Thyroid gland (tissue), 4 donors: ENCODE measurements around the gene REXO1. TPM values are rescaled to one million over a fixed set of nuclear protein-coding genes. Genes with fewer than 3 reads are reported as not detected.

Experiments
- DNase-seq, 2 donors: peaks; one replicate each; pipeline ENCODE4 v3.0.0-alpha.2; 2019
- H3K27ac ChIP-seq, 3 donors: fragments of 200-600 bp; sonication (generic); 1 replicate in 2 of 3; 2 replicates in 1 of 3; pipeline ENCODE4 v1.5.1; 2016 to 2019; ENCODE audit warnings: mild to moderate bottlenecking in 1 of 3, moderate library complexity in 1 of 3
- H3K27me3 ChIP-seq: fragments of 200-600 bp; sonication (generic); one replicate; pipeline ENCODE4 v1.5.1; 2019
- H3K36me3 ChIP-seq, 2 donors: fragments of 200-600 bp; sonication (generic); one replicate each; pipeline ENCODE4 v1.5.1; 2016 to 2019
- H3K4me1 ChIP-seq, 2 donors: fragments of 200-600 bp; sonication (generic); one replicate each; pipeline ENCODE4 v1.5.1; 2017 to 2019
- H3K4me3 ChIP-seq, 3 donors: fragments of 200-600 bp; sonication (generic); replicated peaks in 1 of 3; 1 replicate in 2 of 3; 2 replicates in 1 of 3; pipeline ENCODE4 v1.5.1; 2016; ENCODE audit warnings: mild to moderate bottlenecking in 1 of 3
- H3K9me3 ChIP-seq: fragments of 200-600 bp; sonication (generic); one replicate; pipeline ENCODE4 v1.5.1; 2017
- POLR2A ChIP-seq, 2 donors: fragments of 450-650 bp; IDR thresholded peaks; one replicate each; pipeline ENCODE4 v1.6.1; 2017; ENCODE audit warnings: antibody characterized with exemption in 2 of 2, mild to moderate bottlenecking in 2 of 2, moderate library complexity in 1 of 2
- WGBS, 2 donors: methylation state at CpG; one replicate each; pipeline ENCODE4 v1.1.5; 2017; 5-methylcytosine and 5-hydroxymethylcytosine counted together
- intact Hi-C: fragments of 100-400 bp; cut with DNase I; formaldehyde crosslinking; loops from one replicate; pipeline ENCODE4 v1.15.1; 2023
- total RNA-seq, 4 donors: library from RNA; depleted of rRNA; stranded (reverse); fragments of >200 nt; gene quantifications; one replicate each; pipeline ENCODE4 v1.2.3, GENCODE V29; 2016
- TF ChIP-seq, protein P1 (sequence below), 6 experiments: fragments of 200-600 bp in 3 of 6; fragments of 450-650 bp in 3 of 6; sonication (generic) in 3 of 6; IDR thresholded peaks; one replicate each; pipeline ENCODE4 v1.5.1; 2016 to 2019; ENCODE audit warnings: antibody characterized with exemption in 6 of 6, mild to moderate bottlenecking in 2 of 6, inconsistent platforms in 1 of 6, moderate library complexity in 1 of 6

REXO1 gene
- total RNA-seq, 4 donors from 2014 or later: 14.0 to 21.8 (median 17.2) TPM

DNA sequence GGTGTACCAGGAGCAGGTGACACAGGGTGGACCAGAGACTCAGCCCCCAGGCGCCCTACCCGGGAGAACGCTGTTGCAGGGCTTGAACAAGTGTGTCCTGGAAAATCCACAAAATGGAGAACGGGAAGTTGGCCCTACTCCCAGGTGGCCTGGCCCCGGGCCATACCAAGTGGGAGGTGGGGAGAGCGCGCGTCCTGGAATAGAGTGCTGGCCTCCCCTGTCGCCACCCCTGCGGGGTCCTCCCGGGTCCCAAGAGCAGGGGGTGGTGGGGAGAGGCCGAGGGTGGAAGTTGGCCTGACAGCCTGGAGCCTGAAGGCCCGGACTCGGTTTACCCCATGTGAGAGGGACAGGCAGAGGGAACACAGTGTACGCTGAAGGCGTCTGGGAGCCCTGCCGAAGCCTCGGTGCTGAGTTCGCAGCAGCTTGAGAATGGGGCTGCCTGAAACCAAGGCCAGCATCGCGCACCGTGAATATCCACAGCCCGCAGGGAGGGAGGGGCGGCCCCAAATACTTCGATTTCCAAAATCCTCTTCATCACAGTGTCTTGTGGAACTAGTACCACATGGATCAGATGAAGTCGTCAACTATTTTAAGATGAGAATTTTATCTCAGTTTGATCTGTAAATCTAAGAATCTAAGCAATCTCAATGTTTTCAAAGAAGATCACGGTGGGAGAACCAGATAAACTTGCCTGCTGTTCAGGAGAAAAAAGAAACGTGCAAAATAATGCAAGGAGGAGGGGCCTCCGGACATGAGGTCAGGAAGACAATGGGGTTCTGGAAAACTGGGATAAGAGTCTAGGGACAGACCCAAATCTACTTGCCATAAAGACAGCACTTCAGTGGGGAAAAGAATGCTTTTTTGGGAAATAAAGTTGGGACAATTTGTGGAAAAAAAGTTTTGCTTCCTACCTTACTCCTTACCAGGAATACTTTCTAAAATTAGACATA is 25.5 kb upstream of the REXO1 start:
- peak overlapping the region in 2 of 3 donors; percentile 12 to 65 for H3K27ac ChIP-seq
- no peaks in the 10 kb centered on the region for H3K27me3 ChIP-seq
- H3K4me1 ChIP-seq: peaks cover 27 to 32% of the 10 kb centered on the region in 2 donors
- TF ChIP-seq, protein P1, sequence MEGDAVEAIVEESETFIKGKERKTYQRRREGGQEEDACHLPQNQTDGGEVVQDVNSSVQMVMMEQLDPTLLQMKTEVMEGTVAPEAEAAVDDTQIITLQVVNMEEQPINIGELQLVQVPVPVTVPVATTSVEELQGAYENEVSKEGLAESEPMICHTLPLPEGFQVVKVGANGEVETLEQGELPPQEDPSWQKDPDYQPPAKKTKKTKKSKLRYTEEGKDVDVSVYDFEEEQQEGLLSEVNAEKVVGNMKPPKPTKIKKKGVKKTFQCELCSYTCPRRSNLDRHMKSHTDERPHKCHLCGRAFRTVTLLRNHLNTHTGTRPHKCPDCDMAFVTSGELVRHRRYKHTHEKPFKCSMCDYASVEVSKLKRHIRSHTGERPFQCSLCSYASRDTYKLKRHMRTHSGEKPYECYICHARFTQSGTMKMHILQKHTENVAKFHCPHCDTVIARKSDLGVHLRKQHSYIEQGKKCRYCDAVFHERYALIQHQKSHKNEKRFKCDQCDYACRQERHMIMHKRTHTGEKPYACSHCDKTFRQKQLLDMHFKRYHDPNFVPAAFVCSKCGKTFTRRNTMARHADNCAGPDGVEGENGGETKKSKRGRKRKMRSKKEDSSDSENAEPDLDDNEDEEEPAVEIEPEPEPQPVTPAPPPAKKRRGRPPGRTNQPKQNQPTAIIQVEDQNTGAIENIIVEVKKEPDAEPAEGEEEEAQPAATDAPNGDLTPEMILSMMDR (IDR thresholded peaks at IDR 0.05): no peak
- TF ChIP-seq POLR2A (IDR thresholded peaks at IDR 0.05): no peak
- 71 to 75% methylated on average over 22 to 28 of the region's 29 CpGs for WGBS, 2 donors
- DNase-seq: peak in 1 of 2 donors; percentile 40
- intact Hi-C loops: no loop called here
- no peak overlapping the region for H3K4me3 ChIP-seq
- no peaks in the 10 kb centered on the region for H3K9me3 ChIP-seq
- no peaks in the 10 kb centered on the region for H3K36me3 ChIP-seq

DNA sequence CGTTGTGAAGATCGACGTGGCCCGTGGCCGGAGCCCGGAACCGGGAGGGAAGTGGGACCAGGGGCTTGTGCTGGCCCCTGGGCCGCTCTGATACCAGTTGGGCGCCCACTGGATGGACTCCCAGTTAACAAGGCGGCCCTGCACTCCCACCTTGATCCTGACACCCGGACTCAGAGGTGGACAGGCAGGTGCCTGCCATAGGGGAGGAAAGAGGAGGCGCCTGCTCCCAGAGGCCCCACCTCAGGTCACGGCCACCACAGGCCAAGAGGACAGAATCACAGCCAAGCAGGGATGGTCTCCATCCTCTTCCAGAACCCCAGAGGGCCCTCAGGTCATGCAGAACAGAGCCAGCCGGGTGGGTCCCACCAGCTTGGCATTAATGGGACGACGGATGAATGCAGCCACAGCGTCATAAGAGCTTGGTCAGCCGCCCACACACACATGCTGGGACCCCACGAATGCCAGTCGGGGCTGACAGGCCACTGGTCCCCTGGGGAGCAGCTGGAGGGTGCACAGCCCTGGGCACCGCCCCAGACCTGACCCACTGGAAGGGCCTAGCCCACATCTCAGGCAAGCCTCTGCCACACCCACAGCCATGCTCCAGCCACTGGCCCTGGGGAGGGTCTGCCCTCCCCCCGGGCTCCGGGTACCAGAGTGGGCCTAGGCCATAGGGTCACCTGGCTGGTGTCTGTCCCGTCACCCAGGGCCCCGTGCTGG is 24.7 kb upstream of the REXO1 start:
- intact Hi-C loops: no loop called here

DNA sequence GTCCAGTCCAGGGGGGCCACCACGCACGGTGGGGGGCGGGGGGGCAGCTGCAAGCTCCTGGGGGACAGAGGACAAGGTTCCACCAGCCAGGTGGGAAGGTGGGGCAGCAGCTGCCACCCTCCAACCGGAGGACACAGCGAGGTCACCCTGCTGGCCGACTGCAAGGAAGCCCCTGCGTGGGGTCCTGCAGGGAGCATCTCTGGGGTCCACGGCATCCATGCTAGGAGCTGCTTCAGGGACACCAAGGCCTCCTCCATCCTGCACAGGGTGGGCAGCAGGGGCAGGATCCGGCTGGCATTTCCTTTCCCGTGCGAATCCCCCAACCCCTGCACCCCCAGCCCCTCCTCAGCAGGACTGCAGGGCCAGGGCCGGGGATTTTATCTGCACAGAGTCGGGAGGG is 23.3 kb upstream of the REXO1 start:
- DNase-seq: no peak
- H3K27me3 ChIP-seq: no peaks in the 10 kb centered on the region
- H3K36me3 ChIP-seq: no peaks in the 10 kb centered on the region
- no peak for TF ChIP-seq POLR2A (IDR thresholded peaks at IDR 0.05)
- TF ChIP-seq, protein P1 (IDR thresholded peaks at IDR 0.05): no peak
- no peak overlapping the region for H3K27ac ChIP-seq
- peaks cover 26 to 30% of the 10 kb centered on the region in 2 donors for H3K4me1 ChIP-seq
- no peak overlapping the region for H3K4me3 ChIP-seq
- H3K9me3 ChIP-seq: no peaks in the 10 kb centered on the region
- WGBS, 2 donors: 80 to 95% methylated on average over 3 to 4 of the region's 13 CpGs
- intact Hi-C loops: no loop called here

More for the DNA sequence above, 24.7 kb upstream of the REXO1 start:
- no peaks in the 10 kb centered on the region for H3K36me3 ChIP-seq
- H3K4me1 ChIP-seq: peaks cover 27 to 32% of the 10 kb centered on the region in 2 donors
- no peaks in the 10 kb centered on the region for H3K9me3 ChIP-seq
- DNase-seq: no peak
- whole genome bisulfite sequencing, 2 donors: 71 to 85% methylated on average over 8 to 17 of the region's 25 CpGs
- H3K27me3 ChIP-seq: no peaks in the 10 kb centered on the region
- H3K4me3 ChIP-seq: no peak overlapping the region
- peak overlapping the region in 2 of 3 donors; percentile 12 to 65 for H3K27ac ChIP-seq
- TF ChIP-seq, protein P1 (IDR thresholded peaks at IDR 0.05): no peak
- no peak for TF ChIP-seq POLR2A (IDR thresholded peaks at IDR 0.05)

DNA sequence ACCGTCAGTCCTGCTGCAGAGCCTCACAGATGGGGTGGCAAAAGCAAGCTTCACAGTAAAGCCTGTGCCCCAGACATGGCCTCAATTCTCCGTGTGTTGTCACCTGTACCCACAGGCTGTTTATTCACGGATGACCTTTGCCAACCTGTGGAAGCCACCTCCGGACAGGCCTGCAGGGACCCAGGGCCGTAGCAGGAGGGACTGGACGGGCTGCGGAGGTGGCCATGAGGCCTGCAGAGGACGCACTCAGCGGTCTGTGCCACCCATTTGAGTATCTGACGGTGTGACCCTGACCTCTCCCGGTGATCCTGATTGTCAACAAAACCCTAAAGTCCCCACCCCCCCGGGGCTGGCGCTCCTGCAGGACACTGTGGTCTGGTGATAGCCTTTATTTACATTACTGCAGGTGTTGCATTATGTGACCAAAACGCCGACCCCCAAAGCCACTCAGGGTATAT is 22.9 kb upstream of the REXO1 start:
- Histone ChIP-seq H3K9me3 (no peaks in the 10 kb centered on the region), H3K36me3 (no peaks in the 10 kb centered on the region), H3K4me1 (peaks cover 21 to 26% of the 10 kb centered on the region in 2 donors), H3K27me3 (no peaks in the 10 kb centered on the region), H3K4me3 (no peak overlapping the region), H3K27ac (no peak overlapping the region)
- TF ChIP-seq POLR2A (IDR thresholded peaks at IDR 0.05): no peak
- TF ChIP-seq, protein P1 (IDR thresholded peaks at IDR 0.05): no peak
- intact Hi-C loops: no loop called here
- 72 to 100% methylated on average over 2 to 12 of the region's 15 CpGs for WGBS, 2 donors
- no peak for DNase-seq
